HepG2 (cell line): ENCODE measurements around the gene AHNAK. TPM values are rescaled to one million over a fixed set of nuclear protein-coding genes. Genes with fewer than 3 reads are reported as not detected.

Experiments used
- CHD4 ChIP-seq: fragments of 200-600 bp; sonication (generic); IDR thresholded peaks from 2 replicates; pipeline ENCODE4 v1.7.0; 2017; ENCODE audit warnings: mild to moderate bottlenecking, low read length, borderline replicate concordance
- GABPA ChIP-seq, 2 experiments: IDR thresholded peaks; 2 replicates each; pipeline ENCODE4 v1.6.1; 2011 to 2016; ENCODE audit warnings: low read depth in 2 of 2, low read length in 1 of 2, missing biosample characterization in 1 of 2, missing genetic modification characterization in 1 of 2
- MEIS1 ChIP-seq: sonication (generic); formaldehyde crosslinking; IDR thresholded peaks from 2 replicates; pipeline ENCODE4 v1.9.0; 2021; ENCODE audit warnings: mild to moderate bottlenecking, missing genetic modification reagents, moderate library complexity, borderline replicate concordance
- NAIF1 ChIP-seq: sonication (generic); formaldehyde crosslinking; IDR thresholded peaks from 2 replicates; pipeline ENCODE4 v1.5.0; 2020; ENCODE audit warnings: mild to moderate bottlenecking, missing genetic modification reagents, borderline replicate concordance
- NFE2L2 ChIP-seq: fragments of 150-350 bp; IDR thresholded peaks from 2 replicates; pipeline ENCODE4 v1.6.1; 2014; ENCODE audit warnings: low read length
- NFYC ChIP-seq: IDR thresholded peaks from 2 replicates; pipeline ENCODE4 v1.6.1; 2016; ENCODE audit warnings: missing genetic modification reagents, missing compliant biosample characterization
- ONECUT2 ChIP-seq: sonication (generic); formaldehyde crosslinking; IDR thresholded peaks from 2 replicates; pipeline ENCODE4 v1.4.0; 2020; ENCODE audit warnings: missing genetic modification reagents
- REL ChIP-seq: sonication (generic); formaldehyde crosslinking; conservative IDR thresholded peaks from 2 replicates; pipeline ENCODE4 v1.8.0; 2022; ENCODE audit warnings: mild to moderate bottlenecking, missing genetic modification reagents, moderate library complexity
- ZFP62 ChIP-seq: sonication (generic); formaldehyde crosslinking; IDR thresholded peaks from 2 replicates; pipeline ENCODE4 v1.4.0; 2020; ENCODE audit warnings: missing genetic modification reagents
- ZNF207 ChIP-seq: fragments of 450-650 bp; IDR thresholded peaks from 2 replicates; pipeline ENCODE4 v1.6.1; 2016; ENCODE audit warnings: antibody characterized with exemption, borderline replicate concordance
- ZNF264 ChIP-seq: sonication (generic); formaldehyde crosslinking; IDR thresholded peaks from 2 replicates; pipeline ENCODE4 v1.4.0; 2020; ENCODE audit warnings: missing genetic modification reagents
- ZNF564 ChIP-seq: sonication (generic); formaldehyde crosslinking; IDR thresholded peaks from 2 replicates; pipeline ENCODE4 v1.8.1; 2023; ENCODE audit warnings: mild to moderate bottlenecking, missing genetic modification reagents
- ZNF878 ChIP-seq: sonication (generic); formaldehyde crosslinking; IDR thresholded peaks from 2 replicates; pipeline ENCODE4 v1.8.1; 2023; ENCODE audit warnings: mild to moderate bottlenecking, missing genetic modification reagents, moderate library complexity
- polyA plus RNA-seq, 8 experiments: library from polyadenylated mRNA; depleted of rRNA in 3 of 8; stranded (reverse) in 7 of 8; unstranded in 1 of 8; fragments of >200 nt; fragmentation: Illumina TruSeq in 4 of 8; extraction: Trizol in 4 of 8; gene quantifications; 2 replicates each; pipeline versions ENCODE4 v1.2.1 to v1.2.3, GENCODE V29; 2011 to 2016; ENCODE audit warnings: low read depth in 4 of 8, missing spikeins in 1 of 8, mixed read lengths in 1 of 8; ENCODE audit not compliant: insufficient read depth in 1 of 8
- total RNA-seq, 5 experiments: library from RNA; depleted of rRNA; stranded (reverse); fragments of >200 nt; fragmentation: Illumina TruSeq; extraction: Trizol; gene quantifications; 2 replicates each; pipeline ENCODE4 v1.2.3, GENCODE V29; 2016; ENCODE audit warnings: low read depth in 1 of 5
- TF ChIP-seq, protein P1 (sequence below): sonication (generic); formaldehyde crosslinking; IDR thresholded peaks from 2 replicates; pipeline ENCODE4 v1.5.0; 2020; ENCODE audit warnings: mild to moderate bottlenecking, missing genetic modification reagents
- TF ChIP-seq, protein P2 (sequence below): sonication (generic); formaldehyde crosslinking; IDR thresholded peaks from 2 replicates; pipeline ENCODE4 v1.5.0; 2020; ENCODE audit warnings: missing genetic modification reagents
- TF ChIP-seq, protein P3 (sequence below): sonication (generic); formaldehyde crosslinking; IDR thresholded peaks from 2 replicates; pipeline ENCODE4 v1.5.1; 2020; ENCODE audit warnings: mild to moderate bottlenecking, missing genetic modification reagents, moderate library complexity
- TF ChIP-seq, protein P4 (sequence below): sonication (generic); formaldehyde crosslinking; IDR thresholded peaks from 2 replicates; pipeline ENCODE4 v1.4.0; 2020; ENCODE audit warnings: missing genetic modification reagents
- TF ChIP-seq, protein P5 (sequence below): sonication (generic); formaldehyde crosslinking; conservative IDR thresholded peaks from 2 replicates; pipeline ENCODE4 v1.4.0; 2020; ENCODE audit warnings: mild to moderate bottlenecking, missing genetic modification reagents, moderate library complexity
- TF ChIP-seq, protein P6 (sequence below): IDR thresholded peaks from 2 replicates; pipeline ENCODE4 v1.6.1; 2016; ENCODE audit warnings: missing compliant biosample characterization, missing genetic modification reagents, borderline replicate concordance

The AHNAK gene
- total and polyA plus RNA-seq, 2 of the 13 experiments (the other 11 are each of a cell fraction or from before 2014, with no cell fraction given), result 23.4 to 25.0 TPM

DNA sequence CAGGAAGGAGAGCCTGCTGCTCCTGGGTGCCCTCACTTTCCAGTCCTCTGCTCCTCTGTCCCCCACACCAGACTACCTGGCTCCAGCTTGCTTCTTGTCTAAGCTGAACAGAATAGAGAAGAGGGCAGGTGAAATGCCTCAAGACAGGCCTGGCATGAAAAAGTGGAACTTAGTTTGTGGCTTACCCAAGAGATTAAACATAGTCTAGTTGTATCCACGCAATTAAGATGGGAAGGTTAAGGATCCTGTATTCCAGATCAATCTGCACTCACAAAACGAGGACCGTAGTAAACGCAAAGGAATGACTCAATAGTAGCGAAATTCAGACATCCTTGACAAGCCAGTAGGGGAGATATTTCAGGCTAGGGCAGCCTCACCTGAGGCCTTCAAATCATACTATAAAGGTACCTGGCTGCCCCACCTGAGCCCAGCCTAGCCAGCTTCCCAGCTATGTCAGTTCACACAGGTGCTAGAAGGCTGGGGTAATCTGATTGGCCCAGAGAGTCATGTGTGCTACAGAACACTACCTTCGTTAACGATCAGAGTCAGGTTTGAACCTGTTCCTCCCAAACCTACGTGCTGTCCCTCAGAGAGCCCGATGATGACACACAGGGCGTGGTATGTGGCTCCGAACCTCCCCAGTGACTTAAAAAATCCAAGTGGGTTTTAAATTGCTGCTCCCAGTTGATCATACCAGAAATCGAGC, 46.5 kb downstream of the AHNAK start (continued):
- TF ChIP-seq, protein P1, sequence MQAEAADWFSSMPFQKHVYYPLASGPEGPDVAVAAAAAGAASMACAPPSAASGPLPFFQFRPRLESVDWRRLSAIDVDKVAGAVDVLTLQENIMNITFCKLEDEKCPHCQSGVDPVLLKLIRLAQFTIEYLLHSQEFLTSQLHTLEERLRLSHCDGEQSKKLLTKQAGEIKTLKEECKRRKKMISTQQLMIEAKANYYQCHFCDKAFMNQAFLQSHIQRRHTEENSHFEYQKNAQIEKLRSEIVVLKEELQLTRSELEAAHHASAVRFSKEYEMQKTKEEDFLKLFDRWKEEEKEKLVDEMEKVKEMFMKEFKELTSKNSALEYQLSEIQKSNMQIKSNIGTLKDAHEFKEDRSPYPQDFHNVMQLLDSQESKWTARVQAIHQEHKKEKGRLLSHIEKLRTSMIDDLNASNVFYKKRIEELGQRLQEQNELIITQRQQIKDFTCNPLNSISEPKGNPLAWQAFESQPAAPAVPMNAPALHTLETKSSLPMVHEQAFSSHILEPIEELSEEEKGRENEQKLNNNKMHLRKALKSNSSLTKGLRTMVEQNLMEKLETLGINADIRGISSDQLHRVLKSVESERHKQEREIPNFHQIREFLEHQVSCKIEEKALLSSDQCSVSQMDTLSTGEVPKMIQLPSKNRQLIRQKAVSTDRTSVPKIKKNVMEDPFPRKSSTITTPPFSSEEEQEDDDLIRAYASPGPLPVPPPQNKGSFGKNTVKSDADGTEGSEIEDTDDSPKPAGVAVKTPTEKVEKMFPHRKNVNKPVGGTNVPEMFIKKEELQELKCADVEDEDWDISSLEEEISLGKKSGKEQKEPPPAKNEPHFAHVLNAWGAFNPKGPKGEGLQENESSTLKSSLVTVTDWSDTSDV, result no peak
- TF ChIP-seq, protein P2, sequence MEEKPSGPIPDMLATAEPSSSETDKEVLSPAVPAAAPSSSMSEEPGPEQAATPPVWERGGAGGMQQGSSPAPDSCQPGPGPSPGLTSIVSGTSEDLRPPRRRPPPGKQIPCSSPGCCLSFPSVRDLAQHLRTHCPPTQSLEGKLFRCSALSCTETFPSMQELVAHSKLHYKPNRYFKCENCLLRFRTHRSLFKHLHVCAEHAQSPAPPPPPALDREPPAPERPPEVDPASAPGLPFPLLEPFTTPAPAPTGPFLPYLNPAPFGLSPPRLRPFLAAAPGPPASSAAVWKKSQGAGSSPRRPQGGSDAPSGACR (CRISPR knock-in tag), result peak; percentile 61; the same call in 1 of the 2 replicates
- TF ChIP-seq ZNF564 (CRISPR knock-in tag), result no peak
- TF ChIP-seq REL (CRISPR knock-in tag), result no peak
- peak; percentile 69 for TF ChIP-seq NFYC (CRISPR knock-in tag)
- TF ChIP-seq, protein P3, sequence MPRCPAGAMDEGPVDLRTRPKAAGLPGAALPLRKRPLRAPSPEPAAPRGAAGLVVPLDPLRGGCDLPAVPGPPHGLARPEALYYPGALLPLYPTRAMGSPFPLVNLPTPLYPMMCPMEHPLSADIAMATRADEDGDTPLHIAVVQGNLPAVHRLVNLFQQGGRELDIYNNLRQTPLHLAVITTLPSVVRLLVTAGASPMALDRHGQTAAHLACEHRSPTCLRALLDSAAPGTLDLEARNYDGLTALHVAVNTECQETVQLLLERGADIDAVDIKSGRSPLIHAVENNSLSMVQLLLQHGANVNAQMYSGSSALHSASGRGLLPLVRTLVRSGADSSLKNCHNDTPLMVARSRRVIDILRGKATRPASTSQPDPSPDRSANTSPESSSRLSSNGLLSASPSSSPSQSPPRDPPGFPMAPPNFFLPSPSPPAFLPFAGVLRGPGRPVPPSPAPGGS, result no peak
- no peak for TF ChIP-seq GABPA (IDR thresholded peaks at IDR 0.05; ENCODE audit: low read depth, low read length)
- no peak for TF ChIP-seq GABPA (CRISPR knock-in tag; IDR thresholded peaks at IDR 0.05; ENCODE audit: low read depth)
- no peak for TF ChIP-seq MEIS1 (CRISPR knock-in tag)
- no peak for TF ChIP-seq ZNF878 (CRISPR knock-in tag)
- no peak for TF ChIP-seq NAIF1
- TF ChIP-seq ZFP62 (CRISPR knock-in tag), result no peak
- no peak for TF ChIP-seq ZNF264 (CRISPR knock-in tag)
- TF ChIP-seq NFE2L2, result no peak
- no peak for TF ChIP-seq ZNF207
- no peak for TF ChIP-seq ONECUT2 (CRISPR knock-in tag)
- TF ChIP-seq CHD4, result no peak
- TF ChIP-seq, protein P4, sequence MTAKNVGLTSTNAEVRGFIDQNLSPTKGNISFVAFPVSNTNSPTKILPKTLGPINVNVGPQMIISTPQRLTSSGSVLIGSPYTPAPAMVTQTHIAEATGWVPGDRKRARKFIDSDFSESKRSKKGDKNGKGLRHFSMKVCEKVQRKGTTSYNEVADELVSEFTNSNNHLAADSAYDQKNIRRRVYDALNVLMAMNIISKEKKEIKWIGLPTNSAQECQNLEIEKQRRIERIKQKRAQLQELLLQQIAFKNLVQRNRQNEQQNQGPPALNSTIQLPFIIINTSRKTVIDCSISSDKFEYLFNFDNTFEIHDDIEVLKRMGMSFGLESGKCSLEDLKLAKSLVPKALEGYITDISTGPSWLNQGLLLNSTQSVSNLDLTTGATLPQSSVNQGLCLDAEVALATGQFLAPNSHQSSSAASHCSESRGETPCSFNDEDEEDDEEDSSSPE, result no peak
- TF ChIP-seq, protein P5, sequence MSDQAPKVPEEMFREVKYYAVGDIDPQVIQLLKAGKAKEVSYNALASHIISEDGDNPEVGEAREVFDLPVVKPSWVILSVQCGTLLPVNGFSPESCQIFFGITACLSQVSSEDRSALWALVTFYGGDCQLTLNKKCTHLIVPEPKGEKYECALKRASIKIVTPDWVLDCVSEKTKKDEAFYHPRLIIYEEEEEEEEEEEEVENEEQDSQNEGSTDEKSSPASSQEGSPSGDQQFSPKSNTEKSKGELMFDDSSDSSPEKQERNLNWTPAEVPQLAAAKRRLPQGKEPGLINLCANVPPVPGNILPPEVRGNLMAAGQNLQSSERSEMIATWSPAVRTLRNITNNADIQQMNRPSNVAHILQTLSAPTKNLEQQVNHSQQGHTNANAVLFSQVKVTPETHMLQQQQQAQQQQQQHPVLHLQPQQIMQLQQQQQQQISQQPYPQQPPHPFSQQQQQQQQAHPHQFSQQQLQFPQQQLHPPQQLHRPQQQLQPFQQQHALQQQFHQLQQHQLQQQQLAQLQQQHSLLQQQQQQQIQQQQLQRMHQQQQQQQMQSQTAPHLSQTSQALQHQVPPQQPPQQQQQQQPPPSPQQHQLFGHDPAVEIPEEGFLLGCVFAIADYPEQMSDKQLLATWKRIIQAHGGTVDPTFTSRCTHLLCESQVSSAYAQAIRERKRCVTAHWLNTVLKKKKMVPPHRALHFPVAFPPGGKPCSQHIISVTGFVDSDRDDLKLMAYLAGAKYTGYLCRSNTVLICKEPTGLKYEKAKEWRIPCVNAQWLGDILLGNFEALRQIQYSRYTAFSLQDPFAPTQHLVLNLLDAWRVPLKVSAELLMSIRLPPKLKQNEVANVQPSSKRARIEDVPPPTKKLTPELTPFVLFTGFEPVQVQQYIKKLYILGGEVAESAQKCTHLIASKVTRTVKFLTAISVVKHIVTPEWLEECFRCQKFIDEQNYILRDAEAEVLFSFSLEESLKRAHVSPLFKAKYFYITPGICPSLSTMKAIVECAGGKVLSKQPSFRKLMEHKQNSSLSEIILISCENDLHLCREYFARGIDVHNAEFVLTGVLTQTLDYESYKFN, result peak; percentile 24; the same call in 1 of the 2 replicates
- TF ChIP-seq, protein P6, sequence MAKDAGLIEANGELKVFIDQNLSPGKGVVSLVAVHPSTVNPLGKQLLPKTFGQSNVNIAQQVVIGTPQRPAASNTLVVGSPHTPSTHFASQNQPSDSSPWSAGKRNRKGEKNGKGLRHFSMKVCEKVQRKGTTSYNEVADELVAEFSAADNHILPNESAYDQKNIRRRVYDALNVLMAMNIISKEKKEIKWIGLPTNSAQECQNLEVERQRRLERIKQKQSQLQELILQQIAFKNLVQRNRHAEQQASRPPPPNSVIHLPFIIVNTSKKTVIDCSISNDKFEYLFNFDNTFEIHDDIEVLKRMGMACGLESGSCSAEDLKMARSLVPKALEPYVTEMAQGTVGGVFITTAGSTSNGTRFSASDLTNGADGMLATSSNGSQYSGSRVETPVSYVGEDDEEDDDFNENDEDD, result no peak
